A549 (cell line): Measurements from ENCODE around the gene KCNQ2.

Experiments
- EP300 ChIP-seq, 2 experiments: fragments of >200 bp; sonication (Bioruptor Twin); formaldehyde crosslinking; IDR thresholded peaks; 2 replicates in 1 of 2; 3 replicates in 1 of 2; pipeline ENCODE4 v1.6.1; 2016 to 2017
- FOSL2 ChIP-seq, 2 experiments: fragments of 450-650 bp in 1 of 2; fragments of >200 bp in 1 of 2; sonication (Bioruptor Twin) in 1 of 2; formaldehyde crosslinking; IDR thresholded peaks; 2 replicates each; pipeline versions ENCODE4 v1.5.0 to v1.6.1; 2016 to 2020; ENCODE audit warnings: mild to moderate bottlenecking in 1 of 2, moderate library complexity in 1 of 2
- JUNB ChIP-seq: fragments of >200 bp; sonication (Bioruptor Twin); formaldehyde crosslinking; IDR thresholded peaks from 2 replicates; pipeline ENCODE4 v1.6.1; 2016
- KDM1A ChIP-seq: fragments of 200-600 bp; sonication (generic); IDR thresholded peaks from 2 replicates; pipeline ENCODE4 v1.6.1; 2016; ENCODE audit warnings: low read depth, mild to moderate bottlenecking
- NR3C1 ChIP-seq: fragments of >200 bp; sonication (Bioruptor Twin); formaldehyde crosslinking; IDR thresholded peaks from 3 replicates; pipeline ENCODE4 v1.6.1; 2017
- POLR2A ChIP-seq: IDR thresholded peaks from 2 replicates; pipeline ENCODE4 v1.6.1; 2012; ENCODE audit warnings: mild to moderate bottlenecking, low read length
- RFX5 ChIP-seq: fragments of 450-650 bp; IDR thresholded peaks from 2 replicates; pipeline ENCODE4 v1.7.1; 2014; ENCODE audit warnings: antibody characterized with exemption, mild to moderate bottlenecking, moderate library complexity
- TF ChIP-seq, protein P1 (sequence below): fragments of >200 bp; sonication (Bioruptor Twin); formaldehyde crosslinking; IDR thresholded peaks from 3 replicates; pipeline ENCODE4 v1.5.1; 2016

DNA sequence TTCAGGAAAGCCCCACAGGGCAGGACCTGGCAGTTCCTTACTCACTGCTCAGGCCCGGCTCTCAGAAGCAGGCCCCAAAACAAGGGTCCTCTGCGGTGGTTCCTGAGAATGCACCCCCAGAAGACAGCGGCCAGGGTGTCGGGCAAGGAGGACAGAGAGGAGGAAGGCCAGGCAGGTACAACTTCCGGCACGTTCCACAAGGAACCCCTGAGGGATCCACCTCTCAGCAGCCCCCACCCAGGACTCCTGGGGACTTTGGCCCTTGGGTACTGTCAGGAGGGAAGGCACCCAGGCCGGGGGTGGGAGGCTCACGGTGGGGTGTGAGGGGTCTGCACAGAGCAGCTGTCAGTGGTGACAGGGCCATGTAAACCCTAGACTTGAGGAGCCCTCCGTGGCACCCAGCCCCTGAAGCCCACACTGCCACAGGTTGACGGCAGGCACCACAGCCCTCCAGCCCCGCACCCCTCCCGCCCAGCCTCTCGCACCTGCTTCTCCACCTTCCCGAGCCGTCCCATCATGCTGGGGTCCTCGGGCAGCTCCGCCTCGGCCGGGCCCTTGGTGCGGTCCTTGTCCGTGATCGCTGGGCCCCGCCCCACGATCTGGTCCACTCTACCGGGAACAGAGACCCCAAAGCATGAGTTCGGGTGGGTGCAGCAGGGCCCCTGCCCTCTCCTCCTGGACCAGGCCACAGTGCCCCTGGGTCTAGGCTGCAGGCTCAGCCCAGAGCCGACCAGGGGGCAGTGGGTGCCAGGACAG, 64.3 kb downstream of the KCNQ2 start:
- no peak for TF ChIP-seq EP300 (IDR thresholded peaks at IDR 0.05)
- no peak for TF ChIP-seq POLR2A
- no peak for TF ChIP-seq RFX5
- TF ChIP-seq, protein P1, sequence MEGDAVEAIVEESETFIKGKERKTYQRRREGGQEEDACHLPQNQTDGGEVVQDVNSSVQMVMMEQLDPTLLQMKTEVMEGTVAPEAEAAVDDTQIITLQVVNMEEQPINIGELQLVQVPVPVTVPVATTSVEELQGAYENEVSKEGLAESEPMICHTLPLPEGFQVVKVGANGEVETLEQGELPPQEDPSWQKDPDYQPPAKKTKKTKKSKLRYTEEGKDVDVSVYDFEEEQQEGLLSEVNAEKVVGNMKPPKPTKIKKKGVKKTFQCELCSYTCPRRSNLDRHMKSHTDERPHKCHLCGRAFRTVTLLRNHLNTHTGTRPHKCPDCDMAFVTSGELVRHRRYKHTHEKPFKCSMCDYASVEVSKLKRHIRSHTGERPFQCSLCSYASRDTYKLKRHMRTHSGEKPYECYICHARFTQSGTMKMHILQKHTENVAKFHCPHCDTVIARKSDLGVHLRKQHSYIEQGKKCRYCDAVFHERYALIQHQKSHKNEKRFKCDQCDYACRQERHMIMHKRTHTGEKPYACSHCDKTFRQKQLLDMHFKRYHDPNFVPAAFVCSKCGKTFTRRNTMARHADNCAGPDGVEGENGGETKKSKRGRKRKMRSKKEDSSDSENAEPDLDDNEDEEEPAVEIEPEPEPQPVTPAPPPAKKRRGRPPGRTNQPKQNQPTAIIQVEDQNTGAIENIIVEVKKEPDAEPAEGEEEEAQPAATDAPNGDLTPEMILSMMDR, result no peak
- no peak for TF ChIP-seq FOSL2 (IDR thresholded peaks at IDR 0.05)
- TF ChIP-seq FOSL2 (CRISPR knock-in tag; IDR thresholded peaks at IDR 0.05), result no peak
- no peak for TF ChIP-seq KDM1A
- no peak for TF ChIP-seq NR3C1
- TF ChIP-seq JUNB, result no peak
